ENCODE measurements around the gene GATAD1. TPM values are rescaled to one million over a fixed set of nuclear protein-coding genes. Genes with fewer than 3 reads are reported as not detected.
A peak's percentile ranks its signal among the peaks of the same experiment; 100 is the strongest.

Gene GATAD1
- total and polyA plus RNA-seq, 2 of the 4 experiments (the other 2 are of a cell fraction), result 9.3 to 15.2 TPM

- Histone ChIP-seq H2BK5ac (ENCODE audit: low read depth, low read length, poor library complexity, severe bottlenecking) (no peak overlapping the region), H3K27ac (ENCODE audit: insufficient read depth, low read length) (no peak overlapping the region), H3K4me1 (ENCODE audit: control insufficient read depth, insufficient read depth, low read length) (no peaks in the 10 kb centered on the region; the same call in 1 of the 2 replicates), H2BK15ac (ENCODE audit: low read depth, low read length) (no peak overlapping the region), H3K27me3 (ENCODE audit: control insufficient read depth, insufficient read depth, low read length) (peaks cover 3% of the 10 kb centered on the region), H4K8ac (ENCODE audit: low read depth in 2 of 2, low read length in 2 of 2) (no peak overlapping the region), H2BK20ac (ENCODE audit: low read depth, low read length) (no peak overlapping the region), H4K91ac (ENCODE audit: insufficient read depth, low read depth, low read length) (no peak overlapping the region), H3K36me3 (ENCODE audit: control insufficient read depth, insufficient read depth, low read length) (no peaks in the 10 kb centered on the region), H3K18ac (ENCODE audit: low read depth, low read length) (no peak overlapping the region), H3K4me3 (ENCODE audit: insufficient read depth, low read depth, low read length) (no peak overlapping the region), H3K23ac (ENCODE audit: low read depth, low read length) (no peak overlapping the region), H3K4me2 (ENCODE audit: low read depth, low read length) (no peak overlapping the region), H3K14ac (replicated peaks; ENCODE audit: low read depth, low read length) (no peak overlapping the region), H3K4ac (ENCODE audit: low read depth, low read length) (no peak overlapping the region), H2AK5ac (ENCODE audit: low read depth, low read length) (no peak overlapping the region), H2AK9ac (replicated peaks; ENCODE audit: low read depth, low read length, poor library complexity) (no peak overlapping the region), H3K9me3 (ENCODE audit: control insufficient read depth, insufficient read depth, low read length) (no peaks in the 10 kb centered on the region), H2BK120ac (ENCODE audit: low read depth, low read length) (no peak overlapping the region), H4K20me1 (ENCODE audit: insufficient read depth, low read length) (no peaks in the 10 kb centered on the region), H3K9me1 (ENCODE audit: insufficient read depth, low read length) (0 out of 2 replicates have a peak, but pooled peaks cover 4% of the 10 kb centered on the region), H3K79me1 (ENCODE audit: low read depth in 1 of 2, low read length in 2 of 2) (no peaks in the 10 kb centered on the region), H4K5ac (ENCODE audit: low read depth, low read length) (no peak overlapping the region), H3K9ac (ENCODE audit: low read depth, low read length) (no peak overlapping the region), H2AFZ (replicated peaks; ENCODE audit: low read length, poor library complexity) (peak overlapping the region; percentile 69), H3K56ac (ENCODE audit: extremely low read depth, insufficient read depth, low read length) (no peak overlapping the region)
- in situ Hi-C loops (cut with MboI; ENCODE audit: low sequenced_read_pairs), result no loop called here
- WGBS, 2 experiments (ENCODE audit: extremely low coverage in 2 of 2, insufficient read length in 1 of 2), result 57% methylated on average over 15 of the region's 20 CpGs; no CpG with 5 or more reads in 1 of the 2 experiments
- POLR2A ChIA-PET (ENCODE audit: unreplicated experiment), result no interaction called here
- no peak for DNase-seq
- dilution Hi-C loops (cut with HindIII; ENCODE audit: low sequenced_read_pairs, unreplicated experiment), result no loop called here
- intact Hi-C loops (cut with micrococcal nuclease), result loop anchor here (2.0 kb wide), 1 partner anchor 21 kb away; the partner anchor contains the start of gene GATAD1
- no peak for TF ChIP-seq SMC3 (IDR thresholded peaks at IDR 0.05; ENCODE audit: low read depth, low read length)
- BruUV-seq (replicated peaks), result no TSS peak
- no peak for ATAC-seq (ENCODE audit: low read depth)
- CTCF ChIA-PET, result interaction anchor here (0.5 to 3.1 kb wide), 7 partner anchors 22 to 932 kb away, joined by 3 to 19 read pairs (median 6); partner anchors contain the start of gene GATAD1
These were observed 21.9 kb upstream of the GATAD1 start for GRCh38 chr7:92425311-92425947.
